Cardiac ventricle fibroblast (primary cell): Measurements from ENCODE around the gene CAPN1. TPM values are rescaled to one million over a fixed set of nuclear protein-coding genes. Genes with fewer than 3 reads are reported as not detected.

Experiments
- total RNA-seq: library from RNA; depleted of rRNA; stranded (reverse); fragments of >200 nt; gene quantifications from 2 replicates; pipeline ENCODE4 v1.2.3, GENCODE V29; 2015

CAPN1 gene
- total RNA-seq: 126 and 205 TPM in 2 replicates

GRCh38 chr11:65181569-65182257 lies at the start of gene CAPN1:
Gene CAPN1, plus strand, starts transcription at chr11:65181928. Its CDS starts 774 bp downstream, at chr11:65182702.

GRCh38 chr11:65134240-65134951 lies 47.3 kb upstream of the CAPN1 start, which contains the start of gene SYVN1:
Gene SYVN1, minus strand, starts transcription at chr11:65134519. Its CDS starts 918 bp downstream, at chr11:65133601.

GRCh38 chr11:65170058-65170534 lies 11.6 kb upstream of the CAPN1 start, which contains the start of gene SPDYC:
Gene SPDYC, plus strand, starts transcription at chr11:65170233. Its CDS starts 1,125 bp downstream, at chr11:65171358.

Other genes with a start within 250 kb of the CAPN1 start
- gene GPHA2, start 246.0 kb upstream of the CAPN1 start, total RNA-seq: not detected in 2 replicates
- gene MAJIN, start 209.8 kb upstream of the CAPN1 start, total RNA-seq: not detected in 2 replicates
- gene BATF2, start 185.0 kb upstream of the CAPN1 start, total RNA-seq: not detected in 2 replicates
- 128 and 130 TPM in 2 replicates for gene ARL2, start 167.8 kb upstream of the CAPN1 start, total RNA-seq
- gene SNX15, start 154.5 kb upstream of the CAPN1 start, total RNA-seq: 12.8 and 12.9 TPM in 2 replicates
- gene SAC3D1, start 140.7 kb upstream of the CAPN1 start, total RNA-seq: 12.4 and 12.6 TPM in 2 replicates
- 17.6 and 21.8 TPM in 2 replicates for gene NAALADL1, start 123.4 kb upstream of the CAPN1 start, total RNA-seq
- gene CDCA5, start 97.9 kb upstream of the CAPN1 start, total RNA-seq: 1.4 and 2.6 TPM in 2 replicates
- 24.3 and 32.6 TPM in 2 replicates for gene ZFPL1, start 97.7 kb upstream of the CAPN1 start, total RNA-seq
- 325 and 679 TPM in 2 replicates for gene VPS51, start 85.7 kb upstream of the CAPN1 start, total RNA-seq
- 1.2 and 4.9 TPM in 2 replicates for gene TM7SF2, start 70.1 kb upstream of the CAPN1 start, total RNA-seq
- 13.9 and 14.3 TPM in 2 replicates for gene ZNHIT2, start 64.2 kb upstream of the CAPN1 start, total RNA-seq
- gene FAU, start 59.8 kb upstream of the CAPN1 start, total RNA-seq: 755 and 823 TPM in 2 replicates
- gene MRPL49, start 59.6 kb upstream of the CAPN1 start, total RNA-seq: 45.5 and 47.6 TPM in 2 replicates
- 64.9 and 65.4 TPM in 2 replicates for gene SYVN1, start 47.4 kb upstream of the CAPN1 start, total RNA-seq
- gene SPDYC, start 11.7 kb upstream of the CAPN1 start, total RNA-seq: not detected in 2 replicates
- gene POLA2, start 80.0 kb downstream of the CAPN1 start, total RNA-seq: 5.5 and 7.1 TPM in 2 replicates
- 26.9 and 27.3 TPM in 2 replicates for gene CDC42EP2, start 132.9 kb downstream of the CAPN1 start, total RNA-seq
- gene DPF2, start 151.9 kb downstream of the CAPN1 start, total RNA-seq: 41.3 and 47.1 TPM in 2 replicates
- gene TIGD3, start 172.8 kb downstream of the CAPN1 start, total RNA-seq: 0.37 TPM in 1 of 2 replicates, not detected in the other
- gene SLC25A45, start 200.7 kb downstream of the CAPN1 start, total RNA-seq: 3.9 and 5.4 TPM in 2 replicates
- 43.5 and 50.6 TPM in 2 replicates for gene FRMD8, start 204.7 kb downstream of the CAPN1 start, total RNA-seq
- gene NEAT1, start 240.9 kb downstream of the CAPN1 start, total RNA-seq: 105 and 106 TPM in 2 replicates